DMS53 treated with DMSO at 0.1 percent for 48 hours (cell line): Measurements from ENCODE around the gene POU4F1.

ENCODE experiments used
- DNase-seq: peaks from one replicate; lab custom pipeline; 2025; ENCODE audit not compliant: unreplicated experiment; lab: John Stamatoyannopoulos, UW

POU4F1 gene

DNA sequence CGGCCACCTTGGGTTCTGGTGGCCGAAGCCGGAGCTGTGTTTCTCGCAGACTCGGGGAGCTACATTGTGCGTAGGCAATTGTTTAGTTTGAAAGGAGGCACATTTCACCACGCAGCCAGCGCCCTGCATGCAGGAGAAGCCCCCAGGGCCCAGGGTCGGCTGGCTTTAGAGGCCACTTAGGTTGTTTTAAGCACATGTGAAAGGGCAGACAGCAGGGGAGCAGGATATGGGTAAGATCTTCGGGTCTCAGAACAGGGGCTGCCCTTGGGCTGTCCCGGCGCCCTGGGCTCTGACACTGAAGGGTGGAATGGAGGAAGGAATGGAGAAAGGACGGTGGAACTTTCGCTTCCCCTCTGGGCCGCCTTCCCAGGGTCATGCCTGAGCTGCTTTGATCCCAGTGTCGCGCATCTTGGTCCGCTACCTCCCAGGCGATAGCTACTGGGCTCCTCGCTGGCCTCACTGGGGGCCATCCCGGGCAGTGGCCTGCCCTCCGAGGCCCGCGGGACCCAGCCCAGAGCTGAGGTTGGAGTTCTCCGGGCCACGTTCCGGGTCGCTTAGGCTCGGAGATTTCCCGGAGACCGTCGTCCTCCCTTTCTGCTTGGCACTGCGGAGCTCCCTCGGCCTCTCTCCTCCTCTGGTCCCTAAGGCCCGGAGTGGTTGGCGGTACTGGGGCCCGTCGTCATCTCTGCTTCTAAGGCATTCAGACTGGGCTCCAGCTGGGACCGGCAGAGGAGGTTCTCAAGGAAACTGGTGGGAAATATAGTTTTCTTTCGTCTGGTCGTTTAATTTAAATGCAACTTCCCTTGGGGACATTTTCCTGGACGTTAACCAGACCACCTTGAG, 4.3 kb upstream of the POU4F1 start:
- no peak for DNase-seq

DNA sequence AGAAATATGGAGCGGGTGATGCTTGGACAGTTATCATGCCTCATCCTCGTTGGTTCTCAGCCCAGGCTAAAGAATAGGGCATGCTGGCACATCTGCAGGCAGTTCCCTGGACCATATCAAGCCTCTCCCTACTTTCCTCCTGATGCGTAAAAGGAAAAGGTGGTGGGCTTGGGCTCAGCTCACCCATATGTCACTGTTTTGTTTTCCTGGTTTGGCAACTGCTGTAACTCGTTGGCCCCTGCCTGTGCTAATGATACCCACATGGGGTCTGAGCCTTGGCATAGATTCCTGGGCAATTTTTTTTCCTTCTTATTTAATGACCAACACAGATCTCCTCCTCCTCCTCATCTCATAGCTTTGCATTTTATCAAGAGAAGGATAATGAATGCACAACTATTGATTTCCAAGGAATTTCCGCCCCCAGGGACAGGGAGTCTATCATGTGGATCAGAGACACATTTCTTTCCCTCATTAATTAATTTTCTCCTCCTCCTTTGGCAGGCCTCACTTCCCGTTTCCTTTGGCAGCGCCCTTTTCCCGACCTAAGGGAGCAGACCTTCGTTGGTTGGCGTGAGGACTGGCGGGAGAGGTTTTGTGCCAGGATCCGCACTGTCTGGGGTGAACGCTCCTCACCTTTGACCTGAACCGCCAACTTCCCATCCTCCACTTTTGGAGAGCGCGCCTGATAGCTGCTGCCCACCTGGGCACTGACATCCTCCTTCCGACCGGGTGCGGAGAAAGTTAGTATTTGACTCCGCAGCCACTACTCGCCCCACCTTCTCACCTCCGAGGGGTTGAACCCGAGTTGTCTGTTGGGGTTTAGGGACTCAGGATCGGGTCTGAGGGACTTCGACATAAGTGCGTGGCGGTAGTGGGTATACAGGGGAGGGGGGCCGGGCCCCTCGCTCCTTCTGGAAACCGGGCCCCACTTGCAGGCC, 3.4 kb upstream of the POU4F1 start:
- DNase-seq: no peak

DNA sequence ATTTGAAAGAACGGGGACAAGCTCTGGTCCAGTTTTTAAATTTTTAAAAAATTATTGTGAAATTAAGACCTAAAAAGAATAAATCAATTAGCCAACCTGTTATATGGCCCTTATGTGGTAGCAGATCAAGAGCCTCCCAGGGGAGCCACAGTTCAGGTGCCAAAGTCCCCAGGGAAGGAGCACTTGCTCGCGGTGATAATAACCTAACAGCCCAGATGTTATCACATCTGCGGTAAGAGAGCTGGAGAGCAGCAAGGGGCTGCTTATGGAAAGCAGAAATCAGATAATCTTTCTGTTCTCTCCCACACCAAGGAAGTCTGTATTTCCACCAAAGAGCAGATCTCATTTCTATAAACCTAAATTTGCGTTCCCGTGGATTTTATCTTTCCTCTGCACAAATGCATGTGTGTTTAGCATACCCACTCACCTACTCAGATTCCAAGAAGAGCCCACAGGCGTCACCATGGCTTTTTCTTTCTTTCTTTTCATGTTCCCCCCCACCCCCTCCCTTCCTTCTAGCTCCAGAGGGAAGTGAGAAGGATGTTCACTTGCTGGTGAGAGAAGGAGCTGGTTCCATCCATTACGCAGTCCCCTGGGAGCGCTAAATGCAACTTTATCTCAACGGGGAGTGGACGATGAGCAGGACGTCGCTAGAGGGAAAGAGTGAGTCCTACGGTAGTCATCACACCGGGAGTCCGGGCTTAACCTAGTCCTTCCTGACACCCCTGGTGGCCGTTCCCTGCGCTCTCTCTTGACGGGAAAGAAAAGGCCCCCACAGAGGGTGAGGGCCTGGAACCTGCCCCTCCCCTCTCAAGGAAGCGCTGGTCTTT, 1.6 kb upstream of the POU4F1 start:
- no peak for DNase-seq

DNA sequence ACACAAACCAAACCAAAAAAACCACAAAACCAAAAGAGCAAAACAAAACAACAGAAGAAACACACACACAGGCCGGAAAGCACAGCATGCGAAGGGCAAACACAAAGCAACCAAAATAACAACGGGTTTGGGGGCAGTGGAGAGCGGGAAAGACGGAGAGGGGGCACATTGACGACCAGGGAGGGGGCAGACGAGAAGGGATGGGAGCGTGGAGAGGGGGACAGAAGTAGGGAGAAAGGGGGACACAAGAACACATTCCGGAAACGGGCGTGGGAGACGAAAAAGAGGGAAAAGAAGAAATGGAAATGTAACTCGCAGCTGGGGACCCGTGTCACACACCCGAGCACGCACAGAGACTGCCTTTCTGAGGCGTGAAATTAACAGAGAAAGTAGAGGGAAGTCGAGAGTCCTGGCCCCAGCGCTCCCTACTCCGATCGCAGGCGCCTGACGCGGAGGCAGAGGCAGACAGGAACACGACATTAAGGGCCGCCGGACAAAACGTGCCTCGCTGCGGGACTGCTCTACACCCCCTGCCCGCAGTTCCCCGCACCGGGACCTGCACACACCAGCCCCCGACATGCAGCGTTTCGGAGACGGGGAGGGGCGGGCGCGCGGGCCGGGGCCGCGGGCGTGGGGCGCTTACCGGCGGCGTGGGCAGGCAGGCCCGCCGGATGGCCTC, 652 bp downstream of the POU4F1 start:
- DNase-seq: no peak

DNA sequence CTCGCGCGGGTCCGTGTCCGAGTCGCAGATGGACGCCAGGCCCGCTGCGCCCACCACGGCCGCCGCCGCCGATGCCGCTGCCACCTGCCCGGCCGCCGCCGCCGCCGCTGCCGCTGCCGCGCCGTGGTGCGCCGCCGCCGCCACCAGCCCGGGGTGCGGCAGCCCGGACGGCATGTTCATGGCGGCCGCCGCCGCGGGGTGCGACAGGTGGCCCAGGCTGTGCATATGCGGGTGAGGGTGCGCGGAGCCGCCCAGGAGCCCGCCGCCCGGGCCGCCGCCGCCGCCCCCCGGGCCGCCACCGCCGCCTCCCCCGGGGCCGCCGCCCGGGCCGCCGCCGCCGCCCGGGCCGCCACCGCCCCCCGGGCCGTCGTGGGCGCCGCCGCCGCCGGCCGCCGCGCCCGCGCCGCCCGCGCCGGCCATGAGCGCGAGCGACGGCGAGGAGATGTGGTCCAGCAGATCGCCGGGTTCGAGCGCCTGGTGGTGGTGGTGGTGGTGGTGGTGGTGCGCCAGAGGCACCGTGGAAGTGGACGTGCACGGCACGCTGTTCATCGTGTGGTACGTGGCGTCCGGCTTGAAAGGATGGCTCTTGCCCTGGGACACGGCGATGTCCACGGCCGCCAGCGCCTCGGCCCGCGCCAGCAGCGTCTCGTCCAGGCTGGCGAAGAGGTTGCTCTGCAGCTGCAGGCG, 1.3 kb downstream of the POU4F1 start:
- no peak for DNase-seq

DNA sequence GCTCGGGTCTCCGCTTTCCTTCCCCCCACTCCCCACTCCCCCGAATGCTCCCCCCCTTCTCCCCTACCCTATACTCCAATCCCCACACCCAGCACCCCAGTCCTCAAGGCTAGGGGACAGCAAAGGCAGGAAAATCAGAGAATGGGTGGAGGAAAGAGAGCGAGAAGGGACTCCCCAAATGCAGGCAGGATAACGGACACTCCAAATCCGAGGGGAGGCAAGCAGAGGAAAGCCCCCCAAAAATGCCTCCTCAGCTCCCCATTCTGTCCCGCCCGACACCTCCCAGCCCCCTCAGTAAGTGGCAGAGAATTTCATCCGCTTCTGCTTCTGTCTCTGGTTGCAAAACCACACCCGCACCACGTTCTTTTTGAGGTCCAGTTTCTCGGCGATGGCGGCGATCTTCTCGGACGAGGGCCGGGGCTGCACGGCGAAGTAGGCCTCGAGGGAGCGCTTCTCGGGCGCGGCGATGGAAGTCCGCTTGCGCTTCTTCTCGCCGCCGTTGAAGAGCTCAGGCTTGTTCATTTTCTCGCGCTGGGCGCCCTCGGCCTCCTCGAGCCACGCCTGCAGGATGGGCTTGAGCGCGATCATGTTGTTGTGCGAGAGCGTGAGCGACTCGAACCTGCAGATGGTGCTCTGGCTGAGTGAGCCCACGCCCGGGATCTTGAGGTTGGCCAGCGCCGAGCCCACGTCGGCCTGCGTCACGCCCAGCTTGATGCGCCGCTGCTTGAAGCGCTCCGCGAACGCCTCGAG, 2.1 kb downstream of the POU4F1 start:
- no peak for DNase-seq

DNA sequence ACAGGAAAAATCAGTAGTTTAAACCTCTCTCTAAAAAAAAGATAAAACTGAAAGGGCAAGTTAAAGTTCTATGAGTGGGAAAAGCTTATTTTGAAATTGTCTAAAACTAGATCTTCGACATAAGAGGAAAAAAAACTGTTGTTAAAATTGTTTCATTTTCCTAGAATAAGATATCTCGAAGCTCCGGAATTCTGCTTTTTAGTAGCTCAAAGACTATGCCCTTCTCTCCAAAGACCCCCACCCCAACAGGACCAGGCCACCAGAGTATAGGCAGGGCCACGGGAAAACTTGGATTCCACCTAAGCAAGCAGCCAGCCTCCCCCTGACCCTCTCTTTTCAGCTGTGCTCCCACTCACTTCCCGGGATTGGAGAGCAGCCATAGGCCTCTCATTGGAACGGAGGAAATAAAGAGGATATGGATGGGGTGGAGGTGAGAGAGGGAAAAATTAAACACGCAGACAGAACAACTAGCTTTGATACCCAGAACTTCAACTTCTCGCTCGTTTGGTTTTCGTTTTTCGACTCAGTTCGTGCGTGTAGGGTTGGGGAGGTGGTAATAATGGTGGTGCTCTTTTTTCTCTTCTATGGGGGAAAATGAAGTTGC, 3.0 kb downstream of the POU4F1 start:
- no peak for DNase-seq

DNA sequence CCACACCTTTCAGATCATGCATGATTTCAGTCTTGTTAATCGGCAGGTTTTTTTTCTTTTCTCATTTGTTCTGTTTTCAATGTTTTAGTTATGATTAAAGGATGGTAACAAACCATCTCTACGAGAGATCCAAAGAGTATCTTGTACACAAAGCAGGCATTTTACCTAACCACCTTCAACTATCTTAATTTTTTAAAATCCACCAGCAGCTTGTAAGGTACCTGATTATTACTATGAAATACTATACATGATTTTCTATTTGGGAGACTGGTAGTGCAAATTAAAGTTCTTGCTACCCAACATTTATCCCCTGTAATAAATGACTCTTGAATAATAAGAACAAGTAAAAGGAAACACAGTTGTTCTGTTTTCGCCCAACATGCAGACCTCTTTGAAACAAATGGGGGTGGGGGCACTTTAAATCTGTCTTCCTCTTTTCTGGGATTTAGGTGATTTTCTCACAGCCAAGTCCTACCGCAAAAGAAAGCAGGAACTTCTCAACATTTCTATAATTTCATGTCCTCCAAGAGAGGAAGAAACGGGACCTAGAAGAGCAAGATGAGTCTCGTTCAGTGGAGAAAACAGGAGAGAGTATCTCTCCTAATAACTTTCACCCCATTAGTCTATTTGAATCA, 3.6 kb downstream of the POU4F1 start:
- no peak for DNase-seq

DNA sequence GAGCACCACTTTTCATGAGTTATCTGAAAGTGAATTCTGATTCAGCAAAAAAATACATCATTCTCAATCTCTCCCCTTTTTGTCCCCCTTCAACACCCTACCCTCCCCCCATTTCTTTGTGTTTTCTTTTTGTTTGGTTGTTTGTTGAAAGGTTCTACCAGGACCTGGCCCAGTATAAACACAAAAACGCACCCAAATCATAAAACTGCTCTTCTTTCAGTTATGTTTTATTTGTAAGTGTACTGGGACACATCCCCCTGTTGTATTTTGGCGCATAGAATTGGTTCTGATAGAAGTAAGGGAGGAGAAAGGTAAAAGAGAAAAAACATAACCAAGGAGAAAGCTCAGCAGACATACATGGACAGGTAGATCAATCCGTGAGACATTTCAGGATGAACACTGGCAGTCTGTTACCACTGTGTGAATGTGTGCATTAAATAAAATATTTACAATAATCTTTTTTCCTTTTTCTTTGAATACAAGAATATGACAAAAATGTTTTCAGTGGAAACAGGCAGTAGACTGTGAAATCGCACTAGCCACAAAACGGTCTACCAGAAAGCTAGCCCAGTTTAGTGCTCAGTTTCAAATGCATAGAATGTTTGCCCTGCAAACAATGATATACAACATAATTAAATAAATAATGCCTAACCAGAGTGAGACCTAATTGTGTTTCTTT, 4.2 kb downstream of the POU4F1 start:
- no peak for DNase-seq

DNA sequence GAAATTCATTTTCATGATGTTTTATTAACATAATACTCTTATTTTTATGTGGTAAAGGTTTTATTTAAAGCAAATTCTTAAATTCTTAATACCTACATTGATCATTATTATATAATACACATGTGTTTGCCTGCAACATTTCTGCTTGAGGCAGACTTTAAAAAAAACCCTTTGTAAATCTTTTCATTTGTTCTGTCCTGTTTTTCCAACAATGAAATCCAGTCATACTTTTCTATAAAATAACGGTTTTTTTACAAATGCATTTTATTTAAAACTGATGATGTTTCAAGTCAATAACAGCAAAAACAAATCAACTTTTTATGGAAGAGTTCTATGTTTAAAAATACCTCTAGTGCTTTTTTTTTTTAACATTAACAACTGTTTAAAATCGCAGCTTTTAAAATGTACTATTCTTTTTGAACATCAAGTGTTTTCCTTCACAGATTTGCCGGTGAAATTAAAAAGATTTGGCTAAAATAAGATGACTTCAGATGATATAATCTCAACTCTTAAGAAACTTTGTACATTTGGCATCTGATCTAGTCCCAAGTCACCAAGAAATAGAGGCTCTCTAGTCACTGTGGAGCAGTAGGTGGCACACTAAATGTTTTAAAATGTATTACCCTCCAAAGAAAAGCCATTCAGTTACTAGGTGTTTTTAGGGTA, 5.1 kb downstream of the POU4F1 start:
- DNase-seq: no peak

DNA sequence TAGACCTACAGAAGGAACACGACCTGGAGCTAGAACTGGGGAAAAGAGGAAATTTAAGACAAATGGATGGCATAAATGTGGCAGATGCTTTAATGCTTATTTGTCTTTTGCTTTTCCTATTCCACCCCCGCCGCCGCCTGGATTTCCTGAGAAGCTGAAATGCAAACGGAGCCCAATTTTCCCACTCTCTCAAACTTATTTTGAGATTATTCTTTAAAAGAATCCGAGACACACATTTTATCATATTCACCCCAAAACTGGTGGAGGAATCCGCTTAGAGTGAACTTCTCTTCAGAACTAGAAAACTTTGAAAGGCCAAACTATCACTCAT, 5.8 kb downstream of the POU4F1 start:
- no peak for DNase-seq

DNA sequence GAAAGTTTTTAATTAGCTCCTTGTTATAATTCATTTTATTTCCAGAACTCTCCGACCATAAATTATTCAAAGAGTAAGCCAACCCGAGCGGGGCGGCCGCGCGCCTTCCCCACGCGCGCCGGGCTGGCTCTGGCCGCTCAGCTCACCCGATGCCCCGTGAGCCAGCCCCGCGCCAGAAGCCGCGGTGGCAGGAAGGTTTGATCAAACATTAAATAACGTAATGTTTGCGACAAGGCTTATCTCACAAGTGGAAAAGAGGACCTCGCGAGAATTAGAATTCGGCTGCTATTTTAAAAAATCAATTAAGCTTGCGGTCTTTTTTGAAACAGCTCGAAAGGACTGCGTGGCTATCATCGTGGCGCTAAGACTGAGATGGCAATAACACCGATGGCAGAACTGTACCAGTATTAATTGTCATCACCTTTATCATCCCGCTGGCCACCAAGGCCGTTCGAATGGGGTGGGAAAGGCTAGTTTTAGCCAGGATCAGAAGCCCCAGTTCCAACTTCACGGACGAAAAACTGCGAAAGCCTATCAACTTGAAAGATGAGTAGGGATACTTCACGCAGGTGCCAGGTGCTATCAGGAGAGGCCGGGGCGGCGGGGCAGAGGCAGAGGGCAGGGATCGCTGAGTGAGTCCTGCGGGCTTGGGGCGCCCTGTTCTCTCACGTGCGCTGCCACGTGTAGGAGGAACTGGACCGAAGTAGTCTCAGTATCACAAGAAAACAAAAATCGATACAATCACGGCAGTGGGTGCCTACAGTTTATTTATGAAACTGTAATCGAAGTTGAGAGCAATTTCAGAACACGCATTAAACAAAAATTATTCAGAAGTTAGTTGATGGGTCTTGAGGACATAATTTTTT, 6.4 kb downstream of the POU4F1 start:
- no peak for DNase-seq

DNA sequence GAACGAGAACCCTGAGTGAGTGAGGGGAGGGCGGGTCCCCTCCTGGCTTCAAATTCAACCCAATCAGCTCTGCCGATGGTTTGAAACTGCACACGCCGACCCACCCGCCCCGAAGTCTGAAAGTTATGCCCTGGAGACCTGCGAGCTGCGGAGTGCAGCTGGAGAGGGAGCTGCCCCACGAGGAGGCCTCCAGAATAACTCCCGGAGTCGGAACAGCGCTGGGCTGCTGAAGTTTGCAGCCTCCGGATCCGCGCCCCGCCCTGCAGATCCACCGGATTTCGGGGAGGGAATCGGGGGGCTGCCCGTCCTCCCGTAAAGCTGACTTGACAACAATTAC, 7.0 kb downstream of the POU4F1 start:
- DNase-seq: no peak

DNA sequence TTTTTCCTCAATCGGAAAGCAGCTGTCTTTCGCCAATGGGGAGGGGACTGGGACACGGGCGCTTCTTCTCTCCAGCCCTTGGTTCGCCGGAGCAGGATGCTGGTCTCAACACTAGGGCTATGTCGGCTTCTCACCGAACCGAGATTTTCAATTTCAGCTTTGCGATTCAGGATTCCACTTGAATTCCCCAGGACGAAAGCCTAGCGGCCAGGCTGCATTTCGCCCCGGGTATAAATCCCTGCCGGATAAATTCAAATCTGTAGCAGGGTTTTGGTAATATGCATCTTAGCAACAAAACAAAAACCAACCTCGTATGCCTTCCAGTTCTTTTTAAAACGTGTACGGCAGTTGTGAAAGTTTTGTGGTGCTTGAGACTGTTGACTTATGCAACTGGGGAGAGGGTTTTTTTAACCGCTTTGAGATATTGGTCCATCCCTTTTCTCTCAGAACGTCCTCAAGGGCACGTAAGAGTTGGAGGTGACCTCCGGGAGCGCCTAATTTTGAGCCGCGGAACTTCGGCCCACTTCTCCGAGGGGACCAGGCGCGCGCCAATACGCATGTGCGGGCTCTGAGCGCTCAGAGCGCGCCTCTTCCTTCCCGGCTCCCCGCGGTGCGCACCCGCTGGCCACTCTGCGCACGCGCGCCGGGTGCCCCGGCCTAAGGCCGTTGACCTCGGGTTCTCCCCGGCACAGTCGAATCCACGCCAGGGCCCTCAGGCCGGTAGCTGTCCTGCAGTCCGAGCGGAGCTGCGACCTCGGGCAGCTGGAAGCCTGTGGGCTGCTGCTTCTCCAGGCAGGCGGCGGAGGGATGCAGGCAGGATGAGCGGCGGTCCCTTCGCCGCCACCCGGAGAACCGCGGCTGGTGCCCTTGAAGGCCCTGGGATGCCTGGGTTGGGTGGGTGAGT, 7.6 kb downstream of the POU4F1 start:
- DNase-seq: no peak

DNA sequence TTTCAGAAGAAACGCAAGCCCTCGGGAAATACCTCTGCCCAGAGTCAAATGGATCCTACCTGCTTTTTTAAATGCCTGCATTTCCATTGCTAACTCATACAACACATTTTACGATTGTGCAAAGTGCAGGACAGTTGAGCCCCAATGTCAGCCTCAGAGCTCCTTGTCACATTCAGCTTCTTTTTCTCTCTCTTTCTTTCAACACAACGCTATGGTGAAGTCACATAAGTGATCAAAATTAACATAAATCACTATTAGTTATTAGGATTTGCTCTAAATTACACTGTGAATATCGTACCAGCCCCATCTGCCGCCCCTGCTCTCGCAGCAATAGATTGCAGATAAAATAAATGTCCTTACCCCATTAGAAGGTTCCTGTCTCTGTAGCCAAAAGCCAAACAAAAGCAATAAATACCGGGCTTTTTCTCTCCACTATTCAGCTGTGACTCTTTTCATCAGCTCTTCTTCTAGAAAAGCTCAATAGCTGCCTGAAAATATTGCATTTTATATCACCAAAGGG, 8.8 kb downstream of the POU4F1 start:
- no peak for DNase-seq
